Endothelial cell of umbilical vein (primary cell): Measurements from ENCODE around the gene SLC47A2. TPM values are rescaled to one million over a fixed set of nuclear protein-coding genes. Genes with fewer than 3 reads are reported as not detected.

Experiments used
- BruUV-seq: library from RNA; stranded (reverse); fragments of 400-500 nt; replicated peaks from 2 replicates; lab custom pipeline; 2021; lab: Mats Ljungman, UMichigan
- CTCF ChIA-PET: fragments of 300-600, 350-600 bp; sonication (Branson Sonifier 250); formaldehyde crosslinking; loops from one replicate; lab custom pipeline; 2021; ENCODE audit warnings: antibody characterized with exemption, inconsistent platforms; lab: Charles Lee
- POLR2A ChIA-PET: fragments of 300-600, 350-600 bp; sonication (Branson Sonifier 250); formaldehyde crosslinking; loops from one replicate; lab custom pipeline; 2021; ENCODE audit warnings: antibody characterized with exemption, inconsistent platforms; lab: Charles Lee
- DNase-seq: peaks from one replicate; pipeline ENCODE4 v3.0.0-alpha.2; 2011; ENCODE audit warnings: low read depth, low spot score
- FAIRE-seq: peaks from 2 replicates; lab custom pipeline; 2011; peaks lifted over from hg19 to GRCh38; lab: Jason Lieb, UNC
- H2AFZ ChIP-seq: 2 replicates; pipeline ENCODE4 v1.6.0; 2012; ENCODE audit warnings: low read depth, low read length, control low read depth, inconsistent platforms
- H3K27ac ChIP-seq: 2 replicates; pipeline ENCODE4 v1.5.1; 2011; ENCODE audit warnings: low read depth, mild to moderate bottlenecking, control low read depth, low read length, moderate library complexity; ENCODE audit not compliant: insufficient read depth
- H3K27me3 ChIP-seq, 2 experiments: 2 replicates each; pipeline versions ENCODE4 v1.6.0 to v1.6.1; 2011; ENCODE audit warnings: low read length in 2 of 2, mixed read lengths in 1 of 2; ENCODE audit not compliant: control insufficient read depth in 2 of 2, insufficient read depth in 2 of 2
- H3K36me3 ChIP-seq, 2 experiments: 2 replicates in 1 of 2; 3 replicates in 1 of 2; pipeline ENCODE4 v1.5.1; 2011; ENCODE audit warnings: low read length in 2 of 2, mild to moderate bottlenecking in 1 of 2, moderate library complexity in 1 of 2; ENCODE audit not compliant: control insufficient read depth in 2 of 2, insufficient read depth in 2 of 2; ENCODE audit errors: extremely low read depth in 1 of 2
- H3K4me1 ChIP-seq: 3 replicates; pipeline ENCODE4 v1.5.1; 2011; ENCODE audit warnings: mild to moderate bottlenecking, low read length; ENCODE audit not compliant: control insufficient read depth, insufficient read depth; ENCODE audit errors: extremely low read depth
- H3K4me2 ChIP-seq: 2 replicates; pipeline ENCODE4 v1.6.1; 2011; ENCODE audit warnings: low read length, control low read depth, mixed read lengths; ENCODE audit not compliant: insufficient read depth
- H3K4me3 ChIP-seq, 3 experiments: fragments of 200-600 bp in 1 of 3; sonication (generic), shearing (Covaris generic) in 1 of 3; replicated peaks in 1 of 3; 2 replicates each; pipeline ENCODE4 v1.5.1; 2011 to 2016; ENCODE audit warnings: control low read depth in 3 of 3, low read length in 3 of 3, mild to moderate bottlenecking in 2 of 3, inconsistent platforms in 1 of 3, low read depth in 1 of 3, moderate library complexity in 1 of 3; ENCODE audit not compliant: insufficient read depth in 1 of 3
- H3K79me2 ChIP-seq: 2 replicates; pipeline ENCODE4 v1.6.0; 2012; ENCODE audit warnings: low read length, inconsistent platforms; ENCODE audit not compliant: control insufficient read depth, insufficient read depth
- H3K9ac ChIP-seq: replicated peaks from 2 replicates; pipeline ENCODE3; 2011; ENCODE audit warnings: low read length, control low read depth; ENCODE audit not compliant: insufficient read depth; ENCODE audit errors: extremely low read depth
- H3K9me1 ChIP-seq: replicated peaks from 3 replicates; pipeline ENCODE4 v1.6.0; 2011; ENCODE audit warnings: mild to moderate bottlenecking, low read length; ENCODE audit not compliant: control insufficient read depth, insufficient read depth; ENCODE audit errors: extremely low read depth
- H3K9me3 ChIP-seq: replicated peaks from 2 replicates; pipeline ENCODE4 v1.5.1; 2012; ENCODE audit warnings: low read length, inconsistent platforms; ENCODE audit not compliant: control insufficient read depth, insufficient read depth
- H4K20me1 ChIP-seq: replicated peaks from 2 replicates; pipeline ENCODE3; 2011; ENCODE audit warnings: mild to moderate bottlenecking, low read length; ENCODE audit not compliant: control insufficient read depth, insufficient read depth; ENCODE audit errors: extremely low read depth
- EZH2 ChIP-seq: IDR thresholded peaks from 2 replicates; pipeline ENCODE4 v1.6.1; 2012; ENCODE audit warnings: borderline replicate concordance, low read depth, mild to moderate bottlenecking, moderate library complexity, low read length, inconsistent platforms; ENCODE audit not compliant: severe bottlenecking
- FOS ChIP-seq: IDR thresholded peaks from 2 replicates; pipeline ENCODE4 v1.6.1; 2011; ENCODE audit warnings: mild to moderate bottlenecking, low read length, moderate library complexity, borderline replicate concordance; ENCODE audit not compliant: insufficient read depth
- GATA2 ChIP-seq: IDR thresholded peaks from 2 replicates; pipeline ENCODE4 v1.7.0; 2011; ENCODE audit warnings: low read depth, mild to moderate bottlenecking, moderate library complexity, mixed read lengths, low read length; ENCODE audit not compliant: insufficient read length, insufficient read depth
- JUN ChIP-seq: IDR thresholded peaks from 2 replicates; pipeline ENCODE4 v1.6.1; 2011; ENCODE audit warnings: borderline replicate concordance, low read depth; ENCODE audit not compliant: insufficient read length, insufficient read depth
- MYC ChIP-seq: IDR thresholded peaks from one replicate; pipeline ENCODE4 v1.6.1; 2011; ENCODE audit warnings: mild to moderate bottlenecking, low read depth, low read length
- POLR2A ChIP-seq: IDR thresholded peaks from 2 replicates; pipeline ENCODE4 v1.6.1; 2012; ENCODE audit warnings: low read depth, mild to moderate bottlenecking, control low read depth, low read length
- POLR2AphosphoS5 ChIP-seq: IDR thresholded peaks from 2 replicates; pipeline ENCODE4 v1.6.1; 2012; ENCODE audit warnings: low read depth, mild to moderate bottlenecking, control low read depth, low read length, moderate library complexity; ENCODE audit not compliant: insufficient read depth
- dilution Hi-C: fragments of 300-500 bp; cut with MboI; formaldehyde crosslinking; loops from one replicate; pipeline ENCODE4 v1.15.0; 2019; ENCODE audit warnings: low sequenced_read_pairs; ENCODE audit not compliant: extremely low pct_ligation_motif_present
- intact Hi-C: fragments of 100-400 bp; cut with micrococcal nuclease; formaldehyde crosslinking; loops from one replicate; pipeline ENCODE4 v1.10.0; 2022
- polyA plus RNA-seq, 4 experiments: library from polyadenylated mRNA; depleted of rRNA in 3 of 4; stranded (reverse) in 3 of 4; unstranded in 1 of 4; fragments of >200 nt; gene quantifications; 2 replicates each; pipeline versions ENCODE4 v1.2.1 to v1.2.3, GENCODE V29; 2011 to 2012; ENCODE audit warnings: missing spikeins in 1 of 4
- total RNA-seq: library from RNA; stranded (reverse); gene quantifications from 2 replicates; pipeline ENCODE4 v1.2.3, GENCODE V29; 2021
- TF ChIP-seq, protein P1 (sequence below), 2 donors: IDR thresholded peaks; 1 replicate in 1 of 2; 2 replicates in 1 of 2; pipeline ENCODE4 v1.5.1; 2011; ENCODE audit warnings: low read length in 2 of 2, mild to moderate bottlenecking in 2 of 2, moderate library complexity in 2 of 2, control low read depth in 1 of 2, inconsistent platforms in 1 of 2, low read depth in 1 of 2; ENCODE audit not compliant: insufficient read depth in 1 of 2; ENCODE audit errors: extremely low read depth in 1 of 2
- TF ChIP-seq, protein P2 (sequence below): IDR thresholded peaks from 2 replicates; pipeline ENCODE4 v1.6.1; 2011; ENCODE audit not compliant: insufficient read depth, insufficient read length

SLC47A2 gene
- total and polyA plus RNA-seq, 2 donors (not counting 3 experiments of a cell fraction or from before 2014, with no cell fraction given): not detected

DNA sequence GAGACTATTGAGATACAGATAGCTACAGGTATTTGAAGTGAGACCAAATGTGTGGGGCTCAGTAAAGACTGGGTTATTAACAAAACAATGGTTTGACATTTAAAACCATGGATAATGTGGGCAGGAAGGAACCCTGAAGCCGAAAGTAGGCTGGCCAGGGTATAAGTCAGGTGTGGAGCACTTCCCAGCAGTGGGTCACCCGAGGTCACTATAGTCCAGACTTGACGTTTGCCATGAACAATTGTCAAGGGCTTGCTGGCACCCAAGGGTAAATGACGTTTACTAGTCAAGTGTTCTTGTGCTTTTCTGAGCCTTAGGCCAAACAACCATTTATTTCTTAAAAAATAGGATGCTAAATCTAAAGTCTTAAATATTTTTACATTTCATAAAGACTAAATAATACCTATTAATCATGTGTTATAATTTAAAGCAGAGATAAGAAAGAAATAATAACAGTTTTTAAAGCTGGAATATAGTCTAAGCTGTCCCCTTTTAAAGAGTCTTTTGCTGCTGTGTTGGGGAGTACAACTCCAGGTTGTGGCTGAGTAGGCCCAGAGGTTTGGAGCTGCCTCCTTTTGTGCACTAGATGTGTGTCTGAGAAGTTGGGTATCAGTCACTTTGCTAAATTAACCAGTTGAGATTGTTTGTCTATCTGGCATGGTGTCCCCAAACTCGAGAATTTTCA is 52.1 kb downstream of the SLC47A2 start:
- Histone ChIP-seq H3K27me3 (no peaks in the 10 kb centered on the region), H3K4me3 (no peak overlapping the region), H3K4me1 (no peaks in the 10 kb centered on the region), H3K79me2 (no peaks in the 10 kb centered on the region), H3K4me2 (no peak overlapping the region), H4K20me1 (no peaks in the 10 kb centered on the region), H3K9me1 (no peaks in the 10 kb centered on the region), H3K27ac (no peak overlapping the region), H3K36me3 (peaks cover 0 to 8% of the 10 kb centered on the region in 2 experiments), H3K9ac (no peak overlapping the region), H3K9me3 (no peaks in the 10 kb centered on the region), H2AFZ (no peak overlapping the region)
- ChIA-PET CTCF (no interaction called here), POLR2A (no interaction called here)
- intact Hi-C loops (no loop called here), dilution Hi-C loops (no loop called here)
- TF ChIP-seq EZH2 (no peak), FOS (no peak), GATA2 (no peak), MYC (no peak), POLR2AphosphoS5 (no peak), POLR2A (no peak), JUN (no peak)
- TF ChIP-seq, protein P1, sequence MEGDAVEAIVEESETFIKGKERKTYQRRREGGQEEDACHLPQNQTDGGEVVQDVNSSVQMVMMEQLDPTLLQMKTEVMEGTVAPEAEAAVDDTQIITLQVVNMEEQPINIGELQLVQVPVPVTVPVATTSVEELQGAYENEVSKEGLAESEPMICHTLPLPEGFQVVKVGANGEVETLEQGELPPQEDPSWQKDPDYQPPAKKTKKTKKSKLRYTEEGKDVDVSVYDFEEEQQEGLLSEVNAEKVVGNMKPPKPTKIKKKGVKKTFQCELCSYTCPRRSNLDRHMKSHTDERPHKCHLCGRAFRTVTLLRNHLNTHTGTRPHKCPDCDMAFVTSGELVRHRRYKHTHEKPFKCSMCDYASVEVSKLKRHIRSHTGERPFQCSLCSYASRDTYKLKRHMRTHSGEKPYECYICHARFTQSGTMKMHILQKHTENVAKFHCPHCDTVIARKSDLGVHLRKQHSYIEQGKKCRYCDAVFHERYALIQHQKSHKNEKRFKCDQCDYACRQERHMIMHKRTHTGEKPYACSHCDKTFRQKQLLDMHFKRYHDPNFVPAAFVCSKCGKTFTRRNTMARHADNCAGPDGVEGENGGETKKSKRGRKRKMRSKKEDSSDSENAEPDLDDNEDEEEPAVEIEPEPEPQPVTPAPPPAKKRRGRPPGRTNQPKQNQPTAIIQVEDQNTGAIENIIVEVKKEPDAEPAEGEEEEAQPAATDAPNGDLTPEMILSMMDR (IDR thresholded peaks at IDR 0.05; ENCODE audit: extremely low read depth in 1 of 2, insufficient read depth in 1 of 2, low read depth in 1 of 2, low read length in 2 of 2): no peak
- TF ChIP-seq, protein P2, sequence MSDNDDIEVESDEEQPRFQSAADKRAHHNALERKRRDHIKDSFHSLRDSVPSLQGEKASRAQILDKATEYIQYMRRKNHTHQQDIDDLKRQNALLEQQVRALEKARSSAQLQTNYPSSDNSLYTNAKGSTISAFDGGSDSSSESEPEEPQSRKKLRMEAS: no peak
- FAIRE-seq (no peak), DNase-seq (no peak)
- no TSS peak for BruUV-seq
